HG02678 (cell line): ENCODE results near the gene RNF220.

Experiments used
- ATAC-seq: cut with Tn5 transposase; IDR thresholded peaks from one replicate; pipeline ENCODE4 v1.9.1; 2021; ENCODE audit warnings: mild to moderate bottlenecking, moderate library complexity; ENCODE audit not compliant: unreplicated experiment

Gene RNF220

GRCh38 chr1:44515416-44515815, 110.4 kb downstream of the RNF220 start:
- no peak for ATAC-seq

GRCh38 chr1:44519035-44519676, 114.1 kb downstream of the RNF220 start:
- no peak for ATAC-seq

- no peak for ATAC-seq
Observed at GRCh38 chr1:44521378-44522080, 116.5 kb downstream of the RNF220 start.

DNA sequence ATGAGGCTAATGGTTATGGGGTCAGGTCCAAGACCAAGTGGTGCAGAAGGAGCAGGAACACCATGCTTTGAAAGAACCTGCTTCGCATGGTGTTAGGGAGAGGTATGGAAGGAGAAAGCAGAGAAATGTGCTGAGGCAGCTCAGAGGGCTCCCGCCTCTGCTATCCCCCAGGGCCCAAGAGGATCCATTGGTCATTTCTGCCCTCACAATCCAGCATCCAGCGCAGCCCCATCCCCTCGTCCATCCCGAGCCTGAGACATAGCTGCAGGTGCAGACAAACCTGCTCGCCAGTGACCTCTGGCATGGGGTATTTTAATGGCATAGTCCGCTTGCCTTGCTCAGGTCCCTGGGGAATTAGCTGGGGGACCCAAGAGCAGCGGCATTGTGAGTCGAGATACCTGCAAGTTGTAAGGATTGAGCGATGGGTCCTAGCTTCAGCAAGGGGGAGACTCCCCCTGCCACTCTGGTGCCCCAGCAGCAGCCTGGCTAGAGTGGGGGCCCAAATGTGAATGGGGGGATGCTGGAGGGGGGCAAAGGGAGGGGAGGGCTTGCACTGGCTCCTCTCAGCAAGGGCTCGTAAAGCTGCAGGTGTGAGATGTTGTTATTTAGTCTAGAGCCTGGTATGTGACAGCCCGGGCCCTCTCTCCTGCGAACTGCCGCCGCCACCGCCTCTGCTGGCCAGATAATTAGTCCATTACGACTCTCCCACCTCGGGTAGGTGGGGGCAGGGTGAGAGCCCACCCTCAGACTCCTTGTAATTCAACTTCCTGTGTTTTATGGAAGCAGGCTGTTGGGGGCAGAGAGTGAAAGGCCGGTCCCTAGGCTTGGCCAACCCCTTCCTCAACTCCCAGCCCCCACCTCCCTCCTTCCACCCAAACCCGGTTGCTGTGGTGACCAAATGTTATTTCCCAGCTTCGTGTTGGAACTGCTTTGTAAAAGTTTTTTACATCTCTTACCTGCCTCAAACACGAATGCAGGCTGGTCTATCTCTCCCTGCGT, 118.8 kb downstream of the RNF220 start:
- no peak for ATAC-seq

DNA sequence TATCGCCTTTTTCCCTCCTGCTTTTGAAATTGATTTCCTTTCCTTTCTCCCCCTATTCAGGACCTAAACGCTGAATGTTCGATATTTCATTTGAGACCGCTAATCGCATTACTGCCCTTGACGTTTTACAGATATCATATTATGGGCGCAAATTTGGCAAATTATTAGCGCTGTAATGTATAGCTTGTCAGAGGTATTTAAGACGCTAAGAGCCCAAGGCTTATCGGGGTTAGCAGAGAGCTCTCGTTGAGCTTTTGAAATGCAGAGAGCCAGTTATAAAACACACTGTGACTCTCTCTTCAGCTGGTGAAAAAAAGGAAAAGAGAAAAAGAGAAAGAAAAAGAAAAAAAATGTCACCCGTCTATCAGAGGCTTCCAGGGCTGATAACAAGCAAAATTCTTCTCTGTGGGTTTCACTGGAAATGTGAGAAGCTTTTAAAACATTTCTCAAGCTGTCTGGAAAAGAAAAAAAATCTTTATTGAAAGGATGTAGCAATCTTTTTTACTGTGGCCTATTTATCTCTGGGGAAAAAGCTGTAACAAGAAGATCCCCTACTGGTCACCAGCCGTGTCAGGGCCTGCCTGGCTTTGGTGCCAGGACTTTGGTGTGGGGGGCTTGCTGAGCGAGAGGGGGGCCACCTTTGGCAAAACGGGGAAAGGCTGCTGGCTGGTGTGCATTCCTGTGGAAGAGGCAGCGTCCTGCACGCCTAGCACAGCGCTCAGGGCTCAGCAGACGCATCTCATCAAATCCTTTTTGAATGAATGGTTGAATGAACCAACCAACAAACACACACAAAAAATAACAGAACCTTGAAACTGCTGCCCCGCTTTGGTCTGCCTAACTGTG, 119.8 kb downstream of the RNF220 start:
- no peak for ATAC-seq

DNA sequence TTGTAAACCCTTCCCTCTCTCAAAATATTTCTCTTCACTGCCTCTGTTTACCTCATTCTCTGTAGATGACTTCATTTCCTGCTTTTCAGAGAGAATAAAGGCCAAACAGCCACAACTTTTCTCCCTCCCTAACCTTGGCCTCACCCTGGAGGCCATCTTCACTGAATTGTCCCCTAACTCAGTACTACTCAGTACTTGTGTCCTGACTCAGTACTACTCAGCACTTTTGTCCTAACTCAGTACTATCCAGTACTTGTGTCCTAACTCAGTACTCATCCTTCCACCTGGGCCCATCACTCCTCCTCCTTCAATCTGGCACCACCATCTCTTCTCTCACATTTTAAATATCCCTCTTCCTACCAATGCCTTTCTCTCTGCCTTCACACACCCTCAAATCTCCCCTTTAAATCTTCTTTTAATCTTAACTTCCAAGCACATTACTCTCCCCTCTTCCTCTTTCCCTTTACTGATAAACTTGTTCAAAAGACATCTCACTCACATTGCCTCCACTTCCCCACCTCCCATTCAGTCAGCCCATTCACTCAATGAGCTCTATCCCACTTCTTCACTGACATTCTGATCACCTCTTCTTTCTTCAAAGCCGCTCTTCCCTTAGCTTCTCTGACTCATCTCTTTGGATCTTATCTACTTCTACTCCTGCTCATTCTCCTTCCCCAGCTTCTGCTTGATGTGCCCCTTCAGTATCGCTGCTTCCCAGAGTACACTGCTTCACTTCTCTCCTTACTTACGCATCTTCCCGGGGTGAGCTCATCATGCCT, 121.4 kb downstream of the RNF220 start:
- ATAC-seq: no peak

DNA sequence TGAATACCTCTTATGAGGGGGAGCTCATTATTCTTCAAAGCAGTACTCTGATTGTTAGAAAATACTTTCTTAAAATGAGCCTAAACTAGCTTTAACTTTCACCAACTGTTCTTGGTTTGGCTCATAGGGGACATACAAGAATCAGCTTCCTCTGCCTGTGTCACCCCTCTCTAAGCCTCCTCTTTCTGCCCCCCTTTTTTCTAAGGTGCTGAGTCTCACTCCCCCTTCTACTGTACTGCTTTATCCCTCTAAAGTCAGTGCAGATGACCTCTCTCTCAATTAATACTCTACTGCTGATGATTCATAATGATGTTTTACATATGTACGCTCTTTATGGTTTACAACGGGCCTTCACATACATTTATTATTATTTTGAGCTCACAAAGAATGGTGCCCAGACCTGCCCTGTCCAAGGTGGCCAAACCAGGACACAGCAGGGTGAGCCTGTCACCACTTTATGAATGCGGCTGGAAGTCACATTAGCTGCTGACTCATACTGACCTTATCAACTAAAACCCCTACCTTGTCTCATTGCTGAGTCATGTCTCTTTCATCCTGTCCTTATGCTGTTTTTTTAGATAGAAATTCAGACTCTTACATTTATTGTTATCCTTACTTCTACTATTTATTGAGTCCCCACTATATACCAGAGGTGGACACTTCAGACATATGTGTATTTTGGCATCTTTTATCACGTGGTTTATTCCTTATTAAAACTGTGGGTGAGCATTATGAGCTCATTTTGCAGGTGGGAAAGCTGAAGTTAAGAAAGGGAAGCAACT, 126.9 kb downstream of the RNF220 start:
- ATAC-seq: no peak

GRCh38 chr1:44532567-44532944, 127.5 kb downstream of the RNF220 start:
- no peak for ATAC-seq

- no peak for ATAC-seq
Observed at GRCh38 chr1:44534771-44535170, 129.7 kb downstream of the RNF220 start.

GRCh38 chr1:44536357-44537209, 131.5 kb downstream of the RNF220 start:
- no peak for ATAC-seq

- ATAC-seq: no peak
Observed at GRCh38 chr1:44537538-44537937, 132.5 kb downstream of the RNF220 start.

- no peak for ATAC-seq
Observed at GRCh38 chr1:44537956-44538355, 132.9 kb downstream of the RNF220 start.

- ATAC-seq: no peak
Observed at GRCh38 chr1:44539991-44540730, 135.1 kb downstream of the RNF220 start.

DNA sequence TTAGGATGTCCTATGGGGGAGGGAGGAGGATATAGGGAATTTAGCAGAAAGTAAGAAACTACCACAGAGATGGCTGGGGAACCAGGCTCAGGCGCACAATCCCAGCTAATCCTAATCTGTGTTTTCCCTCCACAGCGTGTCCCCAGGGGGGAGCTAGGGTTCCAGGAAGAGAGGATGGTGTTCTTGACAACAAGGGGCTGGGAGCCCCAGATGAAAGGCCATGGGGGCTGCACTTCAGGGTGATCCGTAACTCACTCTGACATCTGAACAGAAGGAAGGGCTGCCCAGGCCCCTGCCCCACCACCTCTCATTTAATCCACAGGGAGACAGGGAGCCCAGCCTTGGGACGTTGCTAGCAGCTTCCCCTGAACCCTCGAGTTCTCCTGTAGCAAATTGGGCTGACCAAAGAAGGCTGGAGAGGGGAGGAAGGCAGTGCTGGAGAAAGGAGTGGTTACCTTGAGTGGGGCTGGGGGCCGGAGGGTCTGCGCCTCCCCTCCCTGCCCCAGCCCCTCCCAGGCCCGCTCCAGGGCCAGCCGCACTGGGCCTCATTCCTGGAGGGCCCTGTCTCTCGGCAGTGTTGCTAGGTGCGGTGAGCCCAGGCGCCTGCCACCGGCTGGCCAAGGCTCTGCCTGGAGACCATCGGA, 137.5 kb downstream of the RNF220 start:
- ATAC-seq: no peak

DNA sequence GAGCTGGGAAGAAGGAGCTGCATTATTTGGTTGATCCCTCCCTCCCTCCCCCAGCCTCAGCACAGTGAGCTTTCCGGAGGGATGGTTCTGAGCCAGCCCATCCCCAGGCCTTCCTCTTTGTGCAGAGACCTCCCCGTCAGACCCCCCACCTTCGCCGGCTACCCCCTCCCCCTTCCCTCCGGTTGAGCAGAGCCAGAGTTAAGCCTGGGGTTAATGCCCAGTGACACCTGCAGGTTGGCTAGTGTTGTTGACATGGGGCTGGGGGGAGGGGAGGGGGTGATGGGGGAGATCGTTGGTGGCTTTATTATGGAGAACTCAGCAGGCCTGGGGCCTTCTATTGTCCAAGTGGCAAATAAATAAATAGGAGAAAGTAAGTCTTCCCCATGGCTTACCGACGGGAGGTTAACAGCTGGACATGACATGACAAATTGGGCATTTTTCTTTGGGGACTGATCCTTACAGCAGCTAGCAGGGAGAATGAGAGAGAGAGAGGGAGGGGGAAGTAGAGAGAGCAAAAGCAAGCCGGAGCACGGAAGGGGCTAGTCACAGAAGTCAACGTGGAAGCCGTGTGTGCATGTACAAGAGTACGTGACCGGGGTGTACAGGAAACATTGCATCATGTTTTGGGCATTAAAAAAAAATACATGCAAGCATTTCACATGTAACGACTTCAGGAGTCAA, 138.1 kb downstream of the RNF220 start:
- no peak for ATAC-seq

DNA sequence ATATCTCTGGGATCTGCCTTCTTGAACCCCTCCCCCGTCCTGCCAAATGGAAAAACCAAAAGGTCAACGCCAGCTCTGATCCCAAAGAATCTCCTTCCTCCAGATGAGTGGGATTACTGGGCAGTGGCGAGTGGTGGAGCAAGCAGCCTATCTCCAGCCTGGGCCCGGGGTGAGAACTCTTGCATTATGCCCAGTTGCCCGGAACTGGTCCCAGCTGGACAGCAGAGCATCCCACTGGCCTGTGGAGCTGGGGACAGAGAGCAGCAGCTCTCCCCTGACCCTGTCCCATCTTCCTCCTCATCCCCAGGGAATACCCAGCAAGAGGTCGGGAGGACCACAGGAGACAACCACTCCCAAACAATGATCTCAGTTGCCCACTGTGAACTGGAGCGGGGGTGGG, 138.7 kb downstream of the RNF220 start:
- no peak for ATAC-seq
